Left forelimb (tissue), 1 donor: ENCODE measurements around the gene GCFC2.

ENCODE experiments used
- DNase-seq: peaks from one replicate; pipeline ENCODE4 v3.0.0-alpha.2; 2018; ENCODE audit warnings: low spot score

GCFC2 gene

DNA sequence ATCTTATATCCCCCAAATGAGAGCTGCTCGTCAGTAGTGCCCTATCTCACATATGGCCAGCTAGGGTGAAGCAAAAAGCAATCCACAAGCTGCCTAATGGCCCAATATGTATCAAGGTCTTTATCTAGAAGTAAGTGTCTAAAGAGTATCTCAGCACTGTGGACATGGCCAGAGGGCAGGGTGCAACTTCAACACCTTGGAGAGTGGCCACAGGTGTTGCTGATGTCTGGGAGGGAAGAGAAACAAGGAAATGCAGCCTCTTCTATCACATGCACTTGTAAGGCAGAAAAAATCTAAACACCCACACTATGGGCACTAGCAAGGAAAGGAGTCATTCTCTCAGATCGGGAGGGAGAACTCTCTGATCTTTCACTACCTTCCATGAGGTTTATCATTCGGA, 87.8 kb downstream of the GCFC2 start:
- DNase-seq = no peak

DNA sequence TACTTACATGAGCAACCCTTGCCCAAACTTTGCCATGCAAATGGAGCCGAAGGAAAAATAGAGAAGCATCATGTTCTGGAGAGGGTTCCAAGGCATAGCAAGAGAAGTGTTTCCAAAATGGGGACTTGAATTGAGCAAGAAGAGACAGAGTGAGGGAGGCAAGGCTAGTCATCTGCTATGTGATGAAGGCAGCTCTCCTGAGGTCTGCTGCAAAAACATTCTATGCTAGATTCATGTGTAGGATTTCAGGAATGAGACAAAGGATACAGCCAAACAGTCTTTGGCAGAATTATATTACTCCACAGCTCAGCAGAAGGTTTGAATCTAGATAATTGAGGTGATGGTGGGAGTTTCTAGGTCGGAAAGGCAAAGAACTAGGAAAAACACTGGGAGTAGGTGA, 88.2 kb downstream of the GCFC2 start:
- no peak for DNase-seq

DNA sequence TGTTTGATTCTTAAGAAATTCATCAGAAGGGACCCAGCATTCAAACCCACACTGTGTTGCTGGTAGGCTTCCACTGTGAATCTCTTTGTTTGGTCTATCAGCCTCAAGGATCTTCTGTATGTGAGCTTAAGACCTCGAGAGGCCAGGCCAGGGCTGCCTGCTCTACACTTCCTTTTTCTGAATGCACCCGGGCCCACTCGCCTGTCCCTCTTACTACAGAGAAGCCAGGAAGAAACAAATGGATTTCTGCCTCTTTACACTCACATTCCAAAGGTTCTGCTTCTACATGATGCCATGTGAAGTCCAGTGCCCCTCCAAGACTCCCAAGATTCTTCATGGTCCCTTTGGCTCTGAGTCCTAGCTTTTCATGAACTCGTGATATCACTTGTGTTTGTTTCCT, 89.5 kb downstream of the GCFC2 start:
- no peak for DNase-seq

DNA sequence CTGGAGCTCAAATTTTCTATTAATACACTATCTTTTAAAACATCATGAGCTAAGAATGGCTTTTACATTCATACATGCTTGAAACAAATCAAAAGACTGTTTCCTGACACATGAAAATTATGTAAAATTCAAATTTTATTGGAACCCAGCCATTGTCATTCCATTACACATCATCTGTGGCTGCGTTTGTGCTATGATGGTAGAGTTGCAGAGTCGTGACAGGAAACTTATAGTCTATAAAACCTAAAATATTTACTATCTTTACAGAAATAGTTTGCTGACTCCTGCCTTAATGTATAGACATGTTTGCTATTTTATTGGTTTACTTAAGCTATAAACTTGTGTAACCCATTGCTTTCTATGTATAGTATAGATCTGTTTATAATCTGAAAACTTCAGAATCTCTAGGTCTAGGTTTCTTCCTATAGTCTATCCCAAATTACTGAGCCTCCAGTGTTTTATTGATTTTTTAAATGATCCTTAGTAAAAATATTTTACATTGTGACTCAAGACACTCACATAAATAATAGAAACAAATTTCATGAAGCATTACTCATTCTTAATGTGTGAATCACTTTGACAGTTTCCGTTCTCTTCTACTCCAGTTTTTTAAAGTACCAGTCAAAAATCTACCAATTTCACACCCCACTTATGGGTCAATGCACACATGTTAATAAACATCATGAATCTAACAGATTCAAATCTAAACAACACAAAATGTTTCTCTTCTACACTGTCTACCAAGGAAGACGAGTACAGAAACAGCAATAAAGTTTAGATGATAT, 90.6 kb downstream of the GCFC2 start:
- DNase-seq = no peak

DNA sequence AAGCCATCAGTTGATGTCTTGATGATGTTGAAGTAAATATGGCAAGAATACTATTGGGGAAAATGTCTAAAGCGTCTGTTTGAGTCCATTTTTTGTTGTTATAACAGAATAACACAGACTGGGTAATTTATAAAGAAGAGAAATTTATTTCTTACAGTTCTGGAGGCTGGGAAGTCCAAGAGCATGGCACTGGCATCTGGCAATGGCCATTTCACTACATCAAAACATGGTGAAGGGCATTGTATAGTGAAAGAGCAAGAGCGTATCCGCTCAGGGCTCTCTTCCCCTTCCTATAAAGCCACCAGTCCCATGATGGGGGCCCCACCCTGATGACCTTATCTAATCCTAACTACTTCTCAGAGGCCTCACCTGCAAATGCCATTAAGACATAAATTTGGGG, 93.8 kb downstream of the GCFC2 start:
- no peak for DNase-seq

DNA sequence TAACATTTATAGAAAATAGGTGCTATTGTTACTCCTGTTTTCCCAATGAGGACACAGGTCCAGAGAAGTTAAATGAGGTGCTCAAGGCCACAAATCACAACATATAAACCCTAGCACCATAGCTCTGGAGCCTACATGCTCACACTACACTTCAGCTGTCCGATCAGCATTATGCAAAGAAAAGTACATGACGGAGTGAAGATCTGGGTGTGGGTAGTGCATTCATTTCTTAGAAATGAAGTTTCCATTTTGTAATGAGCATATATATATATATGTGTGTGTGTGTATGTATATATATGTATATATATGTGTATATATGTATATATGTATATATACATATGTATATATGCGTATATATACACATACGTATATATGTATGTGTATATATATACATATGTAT, 94.3 kb downstream of the GCFC2 start:
- DNase-seq = no peak

DNA sequence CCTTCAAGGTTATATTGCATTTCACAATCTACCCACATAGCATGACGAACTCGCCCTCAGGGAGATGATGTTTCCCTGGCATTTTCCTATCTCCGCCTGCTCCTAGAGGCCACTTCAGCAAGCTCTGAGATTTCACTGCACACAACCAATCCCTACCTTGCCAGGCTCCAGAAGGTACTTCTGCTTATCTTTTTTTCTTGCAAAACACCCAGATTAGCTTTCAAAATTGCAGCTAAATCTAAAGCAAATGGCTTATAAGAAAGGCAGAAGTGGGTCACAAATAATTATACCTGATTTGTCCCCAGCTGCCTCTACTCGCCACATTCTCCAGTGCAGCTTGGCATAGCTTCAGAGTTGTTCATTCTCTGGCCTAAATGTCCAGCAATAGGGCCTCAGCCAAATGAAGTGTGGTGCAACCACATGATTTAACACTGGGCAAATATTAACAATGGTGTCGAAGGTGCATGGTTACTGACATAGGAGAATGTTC, 96.5 kb downstream of the GCFC2 start:
- no peak for DNase-seq

DNA sequence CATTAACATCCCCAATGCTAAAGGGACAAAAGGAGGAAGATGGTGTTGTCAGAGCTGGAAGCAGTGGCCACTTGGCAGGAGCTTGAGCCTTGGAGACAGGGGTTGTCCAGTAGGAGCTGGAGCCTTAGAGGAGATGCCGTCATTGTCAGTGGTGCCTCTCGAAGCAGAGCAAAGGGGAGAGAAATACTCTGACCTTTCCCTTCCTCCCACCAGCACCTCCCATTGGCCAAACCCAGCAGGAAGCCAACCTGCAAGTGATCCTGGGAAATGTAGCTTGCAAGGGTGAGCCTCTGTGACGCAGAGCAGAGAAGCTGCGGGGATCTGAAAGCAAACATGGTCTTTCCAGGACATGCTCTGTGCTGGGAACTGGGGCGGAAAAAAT, 97.9 kb downstream of the GCFC2 start:
- no peak for DNase-seq
